NB4 (cell line): ENCODE data around the gene ACOT2.
"Not testable (repeated sequence)": the region's sequence is repeated elsewhere in the genome, so short reads cannot be mapped to it uniquely, and the experiment has no call there.

Experiments
- CTCF ChIP-seq: IDR thresholded peaks from one replicate; pipeline ENCODE4 v1.5.1; 2012; ENCODE audit warnings: low read depth, low read length
- MAX ChIP-seq: IDR thresholded peaks from 2 replicates; pipeline ENCODE4 v1.6.1; 2011; ENCODE audit warnings: low read depth, low read length

- TF ChIP-seq MAX, CTCF: not testable (repeated sequence)
These were observed 4.0 kb downstream of the ACOT2 start for GRCh38 chr14:73573034-73573433.
